K562 (cell line): ENCODE results near the gene LGALS7B.

ENCODE experiments used
- DIDO1 ChIP-seq: fragments of 450-650 bp; IDR thresholded peaks from 2 replicates; pipeline ENCODE4 v1.6.1; 2016; ENCODE audit warnings: low read depth, missing biosample characterization, missing genetic modification characterization
- EZH2 ChIP-seq: IDR thresholded peaks from 2 replicates; pipeline ENCODE4 v1.6.1; 2012; ENCODE audit warnings: low read depth, mild to moderate bottlenecking, inconsistent platforms, low read length, borderline replicate concordance
- FOSL1 ChIP-seq: fragments of 200-800 bp; sonication (Bioruptor generic); conservative IDR thresholded peaks from 2 replicates; pipeline ENCODE4 v1.6.1; 2016; ENCODE audit warnings: missing genetic modification characterization, missing compliant biosample characterization
- HSF4 ChIP-seq: fragments of 250-450 bp; sonication (Bioruptor Pico); IDR thresholded peaks from 2 replicates; pipeline ENCODE4 v2.1.2; 2022; ENCODE audit warnings: mild to moderate bottlenecking, moderate library complexity, borderline replicate concordance
- LARP7 ChIP-seq: fragments of 450-650 bp; IDR thresholded peaks from 2 replicates; pipeline ENCODE4 v1.6.1; 2016
- PML ChIP-seq: IDR thresholded peaks from 2 replicates; pipeline ENCODE4 v1.6.1; 2012; ENCODE audit warnings: low read length, inconsistent platforms
- SIN3B ChIP-seq: fragments of 450-650 bp; IDR thresholded peaks from 2 replicates; pipeline ENCODE4 v1.6.1; 2017; ENCODE audit warnings: low read depth, mild to moderate bottlenecking, moderate library complexity
- ZNF121 ChIP-seq: sonication (generic); formaldehyde crosslinking; conservative IDR thresholded peaks from 2 replicates; pipeline ENCODE4 v1.8.0; 2022; ENCODE audit warnings: missing genetic modification reagents
- ZNF584 ChIP-seq: fragments of 200-800 bp; sonication (Bioruptor generic); IDR thresholded peaks from 2 replicates; pipeline ENCODE4 v1.6.1; 2016; ENCODE audit warnings: low read depth, mild to moderate bottlenecking, missing genetic modification characterization, missing compliant biosample characterization
- ZNF785 ChIP-seq: fragments of 250-450 bp; sonication (Bioruptor Pico); IDR thresholded peaks from 2 replicates; pipeline ENCODE4 v1.4.0; 2020; ENCODE audit warnings: mild to moderate bottlenecking
- TF ChIP-seq, protein P1 (sequence below): fragments of 450-650 bp; conservative IDR thresholded peaks from 2 replicates; pipeline ENCODE4 v1.6.1; 2016; ENCODE audit warnings: missing genetic modification characterization, low read depth, mild to moderate bottlenecking, missing compliant biosample characterization, moderate library complexity
- TF ChIP-seq, protein P2 (sequence below): fragments of 450-650 bp; formaldehyde crosslinking; IDR thresholded peaks from 2 replicates; pipeline ENCODE4 v1.4.0; 2020; ENCODE audit warnings: mild to moderate bottlenecking, mixed read lengths
- TF ChIP-seq, protein P3 (sequence below): sonication (generic); formaldehyde crosslinking; IDR thresholded peaks from 2 replicates; pipeline ENCODE4 v1.8.1; 2023; ENCODE audit warnings: mild to moderate bottlenecking, missing genetic modification reagents, moderate library complexity
- TF ChIP-seq, protein P4 (sequence below), 3 experiments: IDR thresholded peaks in 2 of 3; conservative IDR thresholded peaks in 1 of 3; 2 replicates each; pipeline ENCODE4 v1.5.1; 2011 to 2012; ENCODE audit warnings: low read length in 3 of 3, mild to moderate bottlenecking in 3 of 3, control low read depth in 2 of 3, improper control_type of control experiment in 1 of 3, inconsistent platforms in 1 of 3, low read depth in 1 of 3, mixed read lengths in 1 of 3, moderate library complexity in 1 of 3; ENCODE audit not compliant: insufficient read depth in 2 of 3

DNA sequence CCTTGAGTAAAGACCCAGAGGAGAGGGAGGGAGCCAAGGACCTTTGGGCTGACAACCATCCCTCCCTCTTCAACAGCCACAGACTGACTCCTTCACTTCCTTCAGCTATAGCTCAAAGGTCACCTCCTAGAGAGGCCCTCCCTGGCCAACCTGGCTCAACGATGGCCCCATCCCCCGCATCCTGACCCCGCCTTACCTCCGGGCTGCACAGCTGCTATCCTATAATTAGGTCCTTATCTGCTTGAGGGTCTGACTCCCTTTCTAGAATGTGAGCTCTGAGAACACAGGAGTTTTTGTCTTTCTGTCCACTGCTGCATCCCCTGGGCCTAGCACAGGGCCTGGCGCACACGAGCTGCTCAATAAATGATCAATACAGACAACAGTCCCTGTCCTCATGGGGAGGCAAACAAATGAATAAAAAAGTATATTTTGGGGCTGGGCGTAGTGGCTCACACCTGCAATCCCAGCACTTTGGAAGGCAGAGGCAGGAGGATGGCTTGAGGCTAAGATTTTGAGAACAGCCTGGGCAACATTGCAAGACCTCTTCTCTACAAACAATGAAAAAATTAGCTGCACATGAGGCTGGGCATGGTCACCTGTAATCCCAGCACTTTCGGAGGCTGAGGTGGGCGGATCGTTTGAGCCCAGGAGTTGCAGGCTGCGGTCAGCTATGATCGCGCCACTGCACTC lies 30.4 kb downstream of the LGALS7B start:
- TF ChIP-seq EZH2 (no peak), FOSL1 (tag) (0 out of 2 replicates have a peak, but pooled peaks have one; percentile 9), PML (peak; percentile 38; the same call in 1 of the 2 replicates), ZNF584 (CRISPR knock-in tag) (no peak), HSF4 (CRISPR knock-in tag) (no peak), LARP7 (no peak), SIN3B (no peak), DIDO1 (tag) (no peak), ZNF785 (no peak), ZNF121 (CRISPR knock-in tag) (peak; percentile 87)
- TF ChIP-seq, protein P1, sequence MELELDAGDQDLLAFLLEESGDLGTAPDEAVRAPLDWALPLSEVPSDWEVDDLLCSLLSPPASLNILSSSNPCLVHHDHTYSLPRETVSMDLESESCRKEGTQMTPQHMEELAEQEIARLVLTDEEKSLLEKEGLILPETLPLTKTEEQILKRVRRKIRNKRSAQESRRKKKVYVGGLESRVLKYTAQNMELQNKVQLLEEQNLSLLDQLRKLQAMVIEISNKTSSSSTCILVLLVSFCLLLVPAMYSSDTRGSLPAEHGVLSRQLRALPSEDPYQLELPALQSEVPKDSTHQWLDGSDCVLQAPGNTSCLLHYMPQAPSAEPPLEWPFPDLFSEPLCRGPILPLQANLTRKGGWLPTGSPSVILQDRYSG (tag) = no peak
- TF ChIP-seq, protein P2, sequence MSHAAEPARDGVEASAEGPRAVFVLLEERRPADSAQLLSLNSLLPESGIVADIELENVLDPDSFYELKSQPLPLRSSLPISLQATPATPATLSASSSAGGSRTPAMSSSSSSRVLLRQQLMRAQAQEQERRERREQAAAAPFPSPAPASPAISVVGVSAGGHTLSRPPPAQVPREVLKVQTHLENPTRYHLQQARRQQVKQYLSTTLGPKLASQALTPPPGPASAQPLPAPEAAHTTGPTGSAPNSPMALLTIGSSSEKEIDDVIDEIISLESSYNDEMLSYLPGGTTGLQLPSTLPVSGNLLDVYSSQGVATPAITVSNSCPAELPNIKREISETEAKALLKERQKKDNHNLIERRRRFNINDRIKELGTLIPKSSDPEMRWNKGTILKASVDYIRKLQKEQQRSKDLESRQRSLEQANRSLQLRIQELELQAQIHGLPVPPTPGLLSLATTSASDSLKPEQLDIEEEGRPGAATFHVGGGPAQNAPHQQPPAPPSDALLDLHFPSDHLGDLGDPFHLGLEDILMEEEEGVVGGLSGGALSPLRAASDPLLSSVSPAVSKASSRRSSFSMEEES (CRISPR knock-in tag) = no peak
- TF ChIP-seq, protein P3, sequence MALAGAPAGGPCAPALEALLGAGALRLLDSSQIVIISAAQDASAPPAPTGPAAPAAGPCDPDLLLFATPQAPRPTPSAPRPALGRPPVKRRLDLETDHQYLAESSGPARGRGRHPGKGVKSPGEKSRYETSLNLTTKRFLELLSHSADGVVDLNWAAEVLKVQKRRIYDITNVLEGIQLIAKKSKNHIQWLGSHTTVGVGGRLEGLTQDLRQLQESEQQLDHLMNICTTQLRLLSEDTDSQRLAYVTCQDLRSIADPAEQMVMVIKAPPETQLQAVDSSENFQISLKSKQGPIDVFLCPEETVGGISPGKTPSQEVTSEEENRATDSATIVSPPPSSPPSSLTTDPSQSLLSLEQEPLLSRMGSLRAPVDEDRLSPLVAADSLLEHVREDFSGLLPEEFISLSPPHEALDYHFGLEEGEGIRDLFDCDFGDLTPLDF (CRISPR knock-in tag) = no peak
- TF ChIP-seq, protein P4, sequence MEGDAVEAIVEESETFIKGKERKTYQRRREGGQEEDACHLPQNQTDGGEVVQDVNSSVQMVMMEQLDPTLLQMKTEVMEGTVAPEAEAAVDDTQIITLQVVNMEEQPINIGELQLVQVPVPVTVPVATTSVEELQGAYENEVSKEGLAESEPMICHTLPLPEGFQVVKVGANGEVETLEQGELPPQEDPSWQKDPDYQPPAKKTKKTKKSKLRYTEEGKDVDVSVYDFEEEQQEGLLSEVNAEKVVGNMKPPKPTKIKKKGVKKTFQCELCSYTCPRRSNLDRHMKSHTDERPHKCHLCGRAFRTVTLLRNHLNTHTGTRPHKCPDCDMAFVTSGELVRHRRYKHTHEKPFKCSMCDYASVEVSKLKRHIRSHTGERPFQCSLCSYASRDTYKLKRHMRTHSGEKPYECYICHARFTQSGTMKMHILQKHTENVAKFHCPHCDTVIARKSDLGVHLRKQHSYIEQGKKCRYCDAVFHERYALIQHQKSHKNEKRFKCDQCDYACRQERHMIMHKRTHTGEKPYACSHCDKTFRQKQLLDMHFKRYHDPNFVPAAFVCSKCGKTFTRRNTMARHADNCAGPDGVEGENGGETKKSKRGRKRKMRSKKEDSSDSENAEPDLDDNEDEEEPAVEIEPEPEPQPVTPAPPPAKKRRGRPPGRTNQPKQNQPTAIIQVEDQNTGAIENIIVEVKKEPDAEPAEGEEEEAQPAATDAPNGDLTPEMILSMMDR (IDR thresholded peaks at IDR 0.05 in 2 of 3, conservative IDR thresholded peaks at IDR 0.05 in 1 of 3; ENCODE audit: insufficient read depth in 2 of 3, low read depth in 1 of 3, low read length in 3 of 3) = no peak
